H1 (cell line): ENCODE measurements around the gene ST6GALNAC3. TPM values are rescaled to one million over a fixed set of nuclear protein-coding genes. Genes with fewer than 3 reads are reported as not detected.

Experiments
- CTCF ChIA-PET: fragments of 300-600 bp; sonication (Branson Sonifier 250); formaldehyde crosslinking; loops from one replicate; lab custom pipeline; 2021; ENCODE audit not compliant: partially characterized antibody; lab: Charles Lee
- POLR2A ChIA-PET: fragments of 300-600 bp; sonication (Branson Sonifier 250); formaldehyde crosslinking; loops from one replicate; lab custom pipeline; 2021; ENCODE audit warnings: inconsistent platforms; ENCODE audit not compliant: partially characterized antibody; lab: Charles Lee
- DNase-seq, 2 experiments: peaks; one replicate each; pipeline versions ENCODE4 v3.0.0 to v3.0.0-alpha.2; 2010 to 2022; ENCODE audit warnings: low spot score in 2 of 2, low read depth in 1 of 2, mixed read lengths in 1 of 2
- FAIRE-seq: peaks from 2 replicates; lab custom pipeline; 2011; peaks lifted over from hg19 to GRCh38; lab: Jason Lieb, UNC
- H2AFZ ChIP-seq: 2 replicates; pipeline ENCODE4 v1.8.1; 2012; ENCODE audit warnings: low read length, inconsistent platforms
- H2AK5ac ChIP-seq: 2 replicates; pipeline ENCODE4 v1.6.1; 2013; ENCODE audit warnings: low read depth, low read length
- H2BK120ac ChIP-seq: replicated peaks from 2 replicates; pipeline ENCODE3; 2013; ENCODE audit warnings: low read depth, low read length, inconsistent platforms
- H2BK12ac ChIP-seq: 2 replicates; pipeline ENCODE4 v1.6.1; 2013; ENCODE audit warnings: low read depth, low read length
- H2BK15ac ChIP-seq: 2 replicates; pipeline ENCODE4 v1.6.1; 2013; ENCODE audit warnings: low read length
- H2BK20ac ChIP-seq: 2 replicates; pipeline ENCODE4 v1.6.1; 2013; ENCODE audit warnings: low read length
- H2BK5ac ChIP-seq: 2 replicates; pipeline ENCODE4 v1.6.1; 2013; ENCODE audit warnings: low read depth, low read length
- H3K14ac ChIP-seq: 2 replicates; pipeline ENCODE4 v1.6.1; 2013; ENCODE audit warnings: inconsistent platforms; ENCODE audit not compliant: insufficient read length
- H3K18ac ChIP-seq: 2 replicates; pipeline ENCODE4 v1.6.1; 2013; ENCODE audit warnings: low read length; ENCODE audit errors: extremely low read depth
- H3K23ac ChIP-seq: 2 replicates; pipeline ENCODE4 v1.6.1; 2013; ENCODE audit warnings: inconsistent platforms; ENCODE audit not compliant: insufficient read length
- H3K23me2 ChIP-seq: 2 replicates; pipeline ENCODE4 v1.6.1; 2013; ENCODE audit warnings: low read depth, low read length
- H3K27ac ChIP-seq: 2 replicates; pipeline ENCODE4 v1.6.1; 2011; ENCODE audit warnings: low read depth, low read length, inconsistent platforms
- H3K27me3 ChIP-seq, 4 experiments: replicated peaks in 1 of 4; 1 replicate in 1 of 4; 2 replicates in 3 of 4; pipeline versions ENCODE4 v1.6.1 to v1.8.1; 2011 to 2013; ENCODE audit warnings: low read length in 3 of 4, mild to moderate bottlenecking in 3 of 4, inconsistent platforms in 2 of 4, mixed read lengths in 2 of 4, moderate library complexity in 1 of 4; ENCODE audit not compliant: control insufficient read depth in 3 of 4, insufficient read depth in 3 of 4; ENCODE audit errors: extremely low read depth in 1 of 4
- H3K36me3 ChIP-seq, 4 experiments: 2 replicates each; pipeline versions ENCODE4 v1.6.1 to v1.8.1; 2011 to 2013; ENCODE audit warnings: mild to moderate bottlenecking in 4 of 4, low read length in 3 of 4, moderate library complexity in 2 of 4, control low read depth in 1 of 4, inconsistent platforms in 1 of 4; ENCODE audit not compliant: insufficient read depth in 4 of 4, control insufficient read depth in 2 of 4
- H3K4ac ChIP-seq: replicated peaks from 2 replicates; pipeline ENCODE3; 2013; ENCODE audit warnings: low read length, low read depth, mixed read lengths, inconsistent platforms; ENCODE audit not compliant: insufficient read length
- H3K4me1 ChIP-seq, 4 experiments: replicated peaks in 1 of 4; 1 replicate in 1 of 4; 2 replicates in 3 of 4; pipeline versions ENCODE4 v1.6.1 to v1.8.1; 2011 to 2013; ENCODE audit warnings: low read length in 3 of 4, inconsistent platforms in 2 of 4, mixed read lengths in 1 of 4; ENCODE audit not compliant: insufficient read depth in 4 of 4, control insufficient read depth in 3 of 4
- H3K4me2 ChIP-seq, 2 experiments: 2 replicates each; pipeline versions ENCODE4 v1.6.1 to v1.8.1; 2011 to 2013; ENCODE audit warnings: low read depth in 2 of 2, low read length in 2 of 2, control low read depth in 1 of 2, inconsistent platforms in 1 of 2, mild to moderate bottlenecking in 1 of 2; ENCODE audit not compliant: insufficient read depth in 1 of 2
- H3K4me3 ChIP-seq, 4 experiments: fragments of 200-600, 300-600 bp in 1 of 4; sonication (generic), shearing (Covaris generic), sonication (Bioruptor Twin) in 1 of 4; 2 replicates each; pipeline versions ENCODE4 v1.5.1 to v1.8.1; 2011 to 2016; ENCODE audit warnings: low read length in 4 of 4, low read depth in 3 of 4, control low read depth in 2 of 4, inconsistent platforms in 2 of 4, mild to moderate bottlenecking in 2 of 4, mixed read lengths in 1 of 4, moderate library complexity in 1 of 4; ENCODE audit not compliant: insufficient read depth in 2 of 4; ENCODE audit errors: extremely low read depth in 1 of 4
- H3K56ac ChIP-seq: replicated peaks from 2 replicates; pipeline ENCODE3; 2013; ENCODE audit warnings: low read depth, mild to moderate bottlenecking, mixed read lengths, low read length, inconsistent platforms; ENCODE audit not compliant: insufficient read length
- H3K79me1 ChIP-seq: 2 replicates; pipeline ENCODE4 v1.6.1; 2013; ENCODE audit warnings: low read depth, low read length, control low read depth
- H3K79me2 ChIP-seq, 2 experiments: 2 replicates each; pipeline versions ENCODE4 v1.6.1 to v1.8.1; 2012 to 2013; ENCODE audit warnings: low read length in 2 of 2, mild to moderate bottlenecking in 2 of 2, inconsistent platforms in 1 of 2; ENCODE audit not compliant: insufficient read depth in 2 of 2, control insufficient read depth in 1 of 2
- H3K9ac ChIP-seq, 4 experiments: replicated peaks in 1 of 4; 1 replicate in 1 of 4; 2 replicates in 3 of 4; pipeline versions ENCODE4 v1.6.1 to v1.8.1; 2011 to 2013; ENCODE audit warnings: low read depth in 3 of 4, low read length in 3 of 4, control low read depth in 2 of 4, mild to moderate bottlenecking in 2 of 4, moderate library complexity in 2 of 4, inconsistent platforms in 1 of 4; ENCODE audit errors: extremely low read depth in 1 of 4
- H3K9me3 ChIP-seq, 2 experiments: 2 replicates each; pipeline versions ENCODE4 v1.6.1 to v1.8.1; 2012 to 2013; ENCODE audit warnings: mild to moderate bottlenecking in 2 of 2, moderate library complexity in 2 of 2, control low read depth in 1 of 2, inconsistent platforms in 1 of 2, low read depth in 1 of 2, low read length in 1 of 2, mixed read lengths in 1 of 2; ENCODE audit not compliant: insufficient read depth in 2 of 2
- H4K20me1 ChIP-seq, 2 experiments: replicated peaks in 1 of 2; 2 replicates each; pipeline versions ENCODE3 to v1.8.1; 2011 to 2013; ENCODE audit warnings: inconsistent platforms in 2 of 2, low read length in 2 of 2, mild to moderate bottlenecking in 1 of 2; ENCODE audit not compliant: insufficient read depth in 2 of 2, control insufficient read depth in 1 of 2
- H4K5ac ChIP-seq: 2 replicates; pipeline ENCODE4 v1.6.1; 2013; ENCODE audit warnings: low read length, low read depth, mixed read lengths, inconsistent platforms; ENCODE audit not compliant: insufficient read length
- H4K8ac ChIP-seq: 2 replicates; pipeline ENCODE4 v1.8.0; 2013; ENCODE audit warnings: mild to moderate bottlenecking, moderate library complexity, low read length, inconsistent platforms; ENCODE audit not compliant: insufficient read depth; ENCODE audit errors: extremely low read depth
- H4K91ac ChIP-seq: replicated peaks from 2 replicates; pipeline ENCODE3; 2013; ENCODE audit warnings: low read length, mixed read lengths, inconsistent platforms; ENCODE audit not compliant: insufficient read length
- BACH1 ChIP-seq: IDR thresholded peaks from 2 replicates; pipeline ENCODE4 v1.6.1; 2012; ENCODE audit warnings: low read length, improper control_type of control experiment
- GABPA ChIP-seq: IDR thresholded peaks from 2 replicates; pipeline ENCODE4 v1.6.1; 2011; ENCODE audit warnings: mild to moderate bottlenecking, low read length, moderate library complexity, borderline replicate concordance; ENCODE audit not compliant: insufficient read depth
- GTF2F1 ChIP-seq: IDR thresholded peaks from 2 replicates; pipeline ENCODE4 v1.6.1; 2012; ENCODE audit warnings: low read depth, low read length, improper control_type of control experiment, borderline replicate concordance
- KDM5A ChIP-seq: fragments of 200-600 bp; IDR thresholded peaks from 2 replicates; pipeline ENCODE4 v1.7.1; 2012; ENCODE audit warnings: mild to moderate bottlenecking, low read length, inconsistent platforms, mixed read lengths
- NANOG ChIP-seq: IDR thresholded peaks from 2 replicates; pipeline ENCODE4 v1.6.1; 2011; ENCODE audit warnings: low read length, low read depth, mild to moderate bottlenecking, inconsistent platforms; ENCODE audit not compliant: insufficient read depth, poor library complexity, severe bottlenecking
- RBBP5 ChIP-seq: IDR thresholded peaks from 2 replicates; pipeline ENCODE4 v1.7.1; 2012; ENCODE audit warnings: low read depth, mild to moderate bottlenecking, inconsistent platforms, low read length, moderate library complexity, borderline replicate concordance
- RFX5 ChIP-seq: IDR thresholded peaks from 2 replicates; pipeline ENCODE4 v1.6.1; 2011; ENCODE audit warnings: low read depth, low read length, improper control_type of control experiment, borderline replicate concordance
- TAF7 ChIP-seq: optimal IDR thresholded peaks from 2 replicates; pipeline ENCODE3; 2011; ENCODE audit warnings: low read depth, mild to moderate bottlenecking, inconsistent platforms, low read length, moderate library complexity, borderline replicate concordance
- polyA plus RNA-seq, 7 experiments: library from polyadenylated mRNA; depleted of rRNA in 3 of 7; stranded (reverse) in 5 of 7; unstranded in 2 of 7; fragments of >200 nt in 5 of 7; fragments of 200-250 nt in 2 of 7; gene quantifications; 1 replicate in 5 of 7; 2 replicates in 1 of 7; 4 replicates in 1 of 7; pipeline versions ENCODE4 v1.2.1 to v1.2.3, GENCODE V29; 2011 to 2013; ENCODE audit warnings: missing spikeins in 2 of 7, mixed read lengths in 2 of 7
- total RNA-seq: library from RNA; stranded (reverse); fragmentation: NEBNext Ultra II Directional; extraction: Animal tissue kit (Norgen Biotek cat#: 25700); gene quantifications from 2 replicates; pipeline ENCODE4 v1.2.1, GENCODE V29; 2021

The ST6GALNAC3 gene
- total and polyA plus RNA-seq, 2 of the 8 experiments (the other 6 are each of a cell fraction or from before 2014, with no cell fraction given), result 4.9 to 19.0 TPM

DNA sequence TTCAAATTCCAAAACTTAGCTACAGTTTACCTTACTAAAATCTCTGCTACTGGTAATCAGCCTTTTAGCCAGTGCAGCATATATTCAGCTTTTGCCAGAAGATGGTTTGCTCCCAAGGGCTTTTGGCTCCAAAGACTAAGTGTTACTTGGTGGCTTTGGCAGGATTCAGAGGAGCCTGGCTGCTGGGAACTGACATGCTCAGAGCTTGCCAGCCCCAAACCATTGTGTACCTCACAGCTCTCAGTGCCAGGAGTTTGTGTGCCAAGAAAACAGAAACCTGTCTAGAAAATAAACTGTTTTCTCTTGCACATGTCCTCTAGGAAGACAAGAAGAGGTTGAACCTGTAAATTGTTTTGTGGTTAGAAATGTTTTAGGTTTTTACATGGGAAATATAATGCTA, 315.9 kb downstream of the ST6GALNAC3 start:
- H3K4ac ChIP-seq, result no peak overlapping the region
- no peaks in the 10 kb centered on the region for H3K23me2 ChIP-seq
- no peak overlapping the region for H3K27ac ChIP-seq
- no peaks in the 10 kb centered on the region for H3K36me3 ChIP-seq
- no peak overlapping the region for H3K18ac ChIP-seq
- no peak overlapping the region for H4K91ac ChIP-seq
- ChIA-PET CTCF (no interaction called here), POLR2A (no interaction called here)
- no peak overlapping the region for H2AFZ ChIP-seq
- H3K4me1 ChIP-seq, result no peaks in the 10 kb centered on the region
- H2BK15ac ChIP-seq, result no peak overlapping the region
- TF ChIP-seq GTF2F1, result no peak
- TF ChIP-seq RBBP5, result no peak
- no peak for TF ChIP-seq NANOG
- TF ChIP-seq KDM5A, result no peak
- TF ChIP-seq GABPA, result no peak
- no peak for TF ChIP-seq BACH1
- TF ChIP-seq RFX5, result no peak
- TF ChIP-seq TAF7, result no peak
- H3K27me3 ChIP-seq, result no peaks in the 10 kb centered on the region
- no peak overlapping the region for H3K4me3 ChIP-seq
- no peaks in the 10 kb centered on the region for H3K9me3 ChIP-seq
- H3K9ac ChIP-seq, result no peak overlapping the region
- no peaks in the 10 kb centered on the region for H3K79me1 ChIP-seq
- FAIRE-seq (no peak), DNase-seq (no peak)
- H2AK5ac ChIP-seq, result no peak overlapping the region
- no peak overlapping the region for H2BK5ac ChIP-seq
- no peak overlapping the region for H3K14ac ChIP-seq
- H4K5ac ChIP-seq, result no peak overlapping the region
- H3K79me2 ChIP-seq, result no peaks in the 10 kb centered on the region
- no peaks in the 10 kb centered on the region for H4K20me1 ChIP-seq
- H3K4me2 ChIP-seq, result no peak overlapping the region
- H3K56ac ChIP-seq, result no peak overlapping the region
- H2BK12ac ChIP-seq, result no peak overlapping the region
- no peak overlapping the region for H2BK20ac ChIP-seq
- H2BK120ac ChIP-seq, result no peak overlapping the region
- peak overlapping the region; percentile 64; the same call in 1 of the 2 replicates for H4K8ac ChIP-seq
- H3K23ac ChIP-seq, result no peak overlapping the region
